PC-3 (cell line): ENCODE data around the gene PTGDS. TPM values are rescaled to one million over a fixed set of nuclear protein-coding genes. Genes with fewer than 3 reads are reported as not detected.

Experiments used
- ATAC-seq: fragments of 200-7000 bp; cut with Tn5 transposase; 2 replicates; pipeline ENCODE4 v1.9.1; 2020; ENCODE audit warnings: mild to moderate bottlenecking, moderate library complexity
- BruUV-seq: library from RNA; stranded (reverse); fragments of 400-500 nt; replicated peaks from 2 replicates; lab custom pipeline; 2021; lab: Mats Ljungman, UMichigan
- CTCF ChIA-PET: fragments of 300-600 bp; sonication (Branson Sonifier 250); formaldehyde crosslinking; loops from one replicate; lab custom pipeline; 2022; ENCODE audit warnings: antibody characterized with exemption; lab: Charles Lee
- POLR2A ChIA-PET: fragments of 300-600 bp; sonication (Branson Sonifier 250); formaldehyde crosslinking; loops from one replicate; lab custom pipeline; 2022; ENCODE audit warnings: antibody characterized with exemption; ENCODE audit not compliant: unreplicated experiment; lab: Charles Lee
- DNase-seq: peaks from one replicate; pipeline ENCODE4 v3.0.0-alpha.2; 2015
- H2AFZ ChIP-seq: fragments of 300-600 bp; sonication (generic); 2 replicates; pipeline ENCODE4 v1.6.0; 2016; ENCODE audit warnings: antibody characterized with exemption, low read length
- H3F3A ChIP-seq: fragments of 300-600 bp; sonication (generic); one replicate; pipeline ENCODE4 v1.6.0; 2017; ENCODE audit warnings: antibody characterized with exemption, low read length, control low read depth, mild to moderate bottlenecking; ENCODE audit not compliant: unreplicated experiment
- H3K27ac ChIP-seq: fragments of 300-600 bp; sonication (generic); 2 replicates; pipeline ENCODE4 v1.5.1; 2016; ENCODE audit warnings: mild to moderate bottlenecking, low read length
- H3K27me3 ChIP-seq: fragments of 300-600 bp; sonication (generic); 2 replicates; pipeline ENCODE4 v1.6.1; 2016; ENCODE audit warnings: low read length, mixed read lengths
- H3K36me3 ChIP-seq: fragments of 300-600 bp; sonication (generic); 2 replicates; pipeline ENCODE4 v1.6.1; 2016; ENCODE audit warnings: low read depth, mixed run types, low read length, mixed read lengths
- H3K4me1 ChIP-seq: fragments of 300-600 bp; sonication (generic); 2 replicates; pipeline ENCODE4 v1.5.1; 2016; ENCODE audit warnings: low read length; ENCODE audit not compliant: insufficient read depth
- H3K4me2 ChIP-seq: fragments of 300-600 bp; sonication (generic); 2 replicates; pipeline ENCODE4 v1.6.0; 2016; ENCODE audit warnings: low read length
- H3K4me3 ChIP-seq: fragments of 300-600 bp; sonication (generic); 2 replicates; pipeline ENCODE4 v1.5.1; 2016; ENCODE audit warnings: mild to moderate bottlenecking, low read length, mixed read lengths
- H3K79me2 ChIP-seq: fragments of 300-600 bp; sonication (generic); 2 replicates; pipeline ENCODE4 v1.6.1; 2017; ENCODE audit warnings: low read length, mixed read lengths
- H3K9ac ChIP-seq: fragments of 300-600 bp; sonication (generic); 2 replicates; pipeline ENCODE4 v1.6.0; 2016; ENCODE audit warnings: mild to moderate bottlenecking, low read length
- H3K9me2 ChIP-seq: fragments of 300-600 bp; sonication (generic); replicated peaks from 2 replicates; pipeline ENCODE4 v1.6.1; 2016; ENCODE audit warnings: mixed run types, low read length, mixed read lengths
- H3K9me3 ChIP-seq: fragments of 300-600 bp; sonication (generic); 2 replicates; pipeline ENCODE4 v1.6.1; 2016; ENCODE audit warnings: low read length, mixed read lengths
- H4K20me1 ChIP-seq: fragments of 300-600 bp; sonication (generic); 2 replicates; pipeline ENCODE4 v1.6.1; 2016; ENCODE audit warnings: low read length, mixed read lengths
- EZH2 ChIP-seq: fragments of 300-600 bp; sonication (generic); IDR thresholded peaks from one replicate; pipeline ENCODE4 v1.6.1; 2017; ENCODE audit warnings: antibody characterized with exemption, mild to moderate bottlenecking, low read length; ENCODE audit not compliant: unreplicated experiment
- EZH2phosphoT487 ChIP-seq: fragments of 300-600 bp; sonication (generic); IDR thresholded peaks from 2 replicates; pipeline ENCODE4 v1.6.1; 2018; ENCODE audit warnings: mild to moderate bottlenecking, antibody characterized with exemption, low read length, borderline replicate concordance
- intact Hi-C: fragments of 100-400 bp; cut with micrococcal nuclease; formaldehyde crosslinking; loops from 2 replicates; pipeline ENCODE4 v1.9.0; 2023
- total RNA-seq: library from RNA; depleted of rRNA; stranded (reverse); fragments of >200 nt; gene quantifications from 2 replicates; pipeline ENCODE4 v1.2.3, GENCODE V29; 2014
- TF ChIP-seq, protein P1 (sequence below): fragments of 300-600 bp; sonication (generic); conservative IDR thresholded peaks from 2 replicates; pipeline ENCODE4 v1.5.1; 2017; ENCODE audit warnings: antibody characterized with exemption, low read depth, mild to moderate bottlenecking, low read length

Gene PTGDS
- total RNA-seq, 1 experiment from 2014 or later = not detected

DNA sequence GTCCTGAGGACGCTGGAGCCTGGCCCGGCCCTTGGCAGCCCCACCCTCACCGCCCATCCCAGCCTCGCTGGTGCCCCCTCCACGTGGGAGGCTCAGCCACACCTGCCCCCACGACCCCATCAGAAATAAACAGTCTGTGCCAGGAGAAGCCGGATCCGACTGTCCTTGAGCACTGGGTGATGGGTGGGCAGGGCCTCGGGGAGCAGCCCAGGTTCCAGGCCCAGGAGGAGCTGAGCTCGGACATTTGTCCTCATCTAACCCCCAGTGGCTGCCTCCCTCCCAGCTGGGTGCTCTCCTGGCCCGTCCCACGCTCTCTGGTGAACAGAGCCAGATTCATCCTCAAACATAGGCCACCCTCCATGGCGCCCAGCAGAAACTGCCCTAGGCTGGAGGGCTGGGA, 4.6 kb upstream of the PTGDS start:
- H3K79me2 ChIP-seq = no peaks in the 10 kb centered on the region
- H4K20me1 ChIP-seq = no peaks in the 10 kb centered on the region
- no peak overlapping the region for H3K27ac ChIP-seq
- POLR2A ChIA-PET = no interaction called here
- no peaks in the 10 kb centered on the region for H3F3A ChIP-seq
- no peaks in the 10 kb centered on the region for H3K27me3 ChIP-seq
- intact Hi-C loops = no loop called here
- no peak for TF ChIP-seq EZH2
- TF ChIP-seq EZH2phosphoT487 = no peak
- TF ChIP-seq, protein P1, sequence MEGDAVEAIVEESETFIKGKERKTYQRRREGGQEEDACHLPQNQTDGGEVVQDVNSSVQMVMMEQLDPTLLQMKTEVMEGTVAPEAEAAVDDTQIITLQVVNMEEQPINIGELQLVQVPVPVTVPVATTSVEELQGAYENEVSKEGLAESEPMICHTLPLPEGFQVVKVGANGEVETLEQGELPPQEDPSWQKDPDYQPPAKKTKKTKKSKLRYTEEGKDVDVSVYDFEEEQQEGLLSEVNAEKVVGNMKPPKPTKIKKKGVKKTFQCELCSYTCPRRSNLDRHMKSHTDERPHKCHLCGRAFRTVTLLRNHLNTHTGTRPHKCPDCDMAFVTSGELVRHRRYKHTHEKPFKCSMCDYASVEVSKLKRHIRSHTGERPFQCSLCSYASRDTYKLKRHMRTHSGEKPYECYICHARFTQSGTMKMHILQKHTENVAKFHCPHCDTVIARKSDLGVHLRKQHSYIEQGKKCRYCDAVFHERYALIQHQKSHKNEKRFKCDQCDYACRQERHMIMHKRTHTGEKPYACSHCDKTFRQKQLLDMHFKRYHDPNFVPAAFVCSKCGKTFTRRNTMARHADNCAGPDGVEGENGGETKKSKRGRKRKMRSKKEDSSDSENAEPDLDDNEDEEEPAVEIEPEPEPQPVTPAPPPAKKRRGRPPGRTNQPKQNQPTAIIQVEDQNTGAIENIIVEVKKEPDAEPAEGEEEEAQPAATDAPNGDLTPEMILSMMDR = no peak
- H3K9ac ChIP-seq = no peak overlapping the region
- H3K4me3 ChIP-seq = no peak overlapping the region
- H3K9me3 ChIP-seq = no peaks in the 10 kb centered on the region
- CTCF ChIA-PET = no interaction called here
- no TSS peak for BruUV-seq
- no peaks in the 10 kb centered on the region for H3K4me1 ChIP-seq
- ATAC-seq (no peak), DNase-seq (no peak)
- H3K9me2 ChIP-seq = no peaks in the 10 kb centered on the region
- H3K36me3 ChIP-seq = no peaks in the 10 kb centered on the region
- H2AFZ ChIP-seq = no peak overlapping the region
- no peak overlapping the region for H3K4me2 ChIP-seq

DNA sequence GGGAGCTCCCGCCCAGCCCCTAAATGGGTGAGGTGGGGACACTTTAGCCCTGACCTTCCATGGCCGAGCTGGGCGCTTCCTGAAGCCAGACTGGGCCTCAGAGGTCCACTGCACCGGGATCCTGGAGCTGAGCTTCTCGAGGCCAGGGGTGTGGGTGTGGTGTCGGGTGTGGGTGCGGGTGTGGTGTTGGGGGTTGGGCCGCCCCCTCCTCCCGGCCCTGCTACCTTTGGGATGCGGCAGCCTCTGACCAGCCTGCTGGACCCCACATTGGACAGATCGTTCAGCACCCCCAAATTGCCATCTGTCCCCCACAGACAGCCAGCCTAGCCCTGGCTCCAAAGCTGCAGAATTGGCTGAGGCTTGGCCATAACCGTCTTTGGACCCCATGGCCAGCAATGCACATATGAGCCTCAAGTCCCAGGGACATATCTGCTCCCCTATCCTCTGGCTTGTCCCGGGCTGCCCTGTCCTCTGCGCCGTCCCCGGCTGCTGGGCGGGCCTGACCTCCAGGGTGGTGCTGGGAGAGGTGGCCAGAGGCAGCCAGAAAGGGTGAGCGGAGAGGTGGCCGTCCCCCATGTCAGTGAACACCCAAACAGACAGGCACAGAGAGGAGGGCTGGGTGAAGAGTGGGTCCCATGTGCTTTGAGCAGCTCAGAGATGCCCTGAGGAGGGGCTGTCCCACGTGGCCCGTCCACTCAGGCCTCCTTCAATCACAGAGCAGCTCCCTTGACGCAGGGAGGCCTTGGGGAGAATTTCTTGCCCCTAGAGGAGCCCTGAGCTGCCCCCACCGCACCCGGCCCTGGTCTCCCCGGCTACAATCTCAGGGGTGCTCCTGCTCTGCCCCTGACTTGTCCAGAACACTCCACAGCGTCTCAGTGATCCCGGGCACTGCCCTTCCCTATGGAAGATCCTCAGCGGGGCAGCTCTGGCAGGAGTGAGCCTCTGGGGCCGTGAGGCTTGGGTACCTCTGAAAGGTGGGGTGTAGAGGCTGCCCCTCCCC, 3.4 kb upstream of the PTGDS start:
- ChIA-PET POLR2A (no interaction called here), CTCF (interaction anchor here (0.6 kb wide), 1 partner anchor 37 kb away, joined by 3 read pairs; no protein-coding TSS in a partner anchor)
- H3K79me2 ChIP-seq = no peaks in the 10 kb centered on the region
- no TSS peak for BruUV-seq
- no peaks in the 10 kb centered on the region for H3K27me3 ChIP-seq
- H3K9ac ChIP-seq = no peak overlapping the region
- no peak for TF ChIP-seq EZH2
- no peaks in the 10 kb centered on the region for H3K36me3 ChIP-seq
- H3K4me3 ChIP-seq = no peak overlapping the region
- DNase-seq (no peak), ATAC-seq (no peak)
- no peak overlapping the region for H3K27ac ChIP-seq
- intact Hi-C loops = no loop called here
- H3K4me2 ChIP-seq = no peak overlapping the region
- no peaks in the 10 kb centered on the region for H3F3A ChIP-seq
- no peak overlapping the region for H2AFZ ChIP-seq
- H3K9me3 ChIP-seq = no peaks in the 10 kb centered on the region
- H3K4me1 ChIP-seq = no peaks in the 10 kb centered on the region
- H3K9me2 ChIP-seq = no peaks in the 10 kb centered on the region
- no peaks in the 10 kb centered on the region for H4K20me1 ChIP-seq

DNA sequence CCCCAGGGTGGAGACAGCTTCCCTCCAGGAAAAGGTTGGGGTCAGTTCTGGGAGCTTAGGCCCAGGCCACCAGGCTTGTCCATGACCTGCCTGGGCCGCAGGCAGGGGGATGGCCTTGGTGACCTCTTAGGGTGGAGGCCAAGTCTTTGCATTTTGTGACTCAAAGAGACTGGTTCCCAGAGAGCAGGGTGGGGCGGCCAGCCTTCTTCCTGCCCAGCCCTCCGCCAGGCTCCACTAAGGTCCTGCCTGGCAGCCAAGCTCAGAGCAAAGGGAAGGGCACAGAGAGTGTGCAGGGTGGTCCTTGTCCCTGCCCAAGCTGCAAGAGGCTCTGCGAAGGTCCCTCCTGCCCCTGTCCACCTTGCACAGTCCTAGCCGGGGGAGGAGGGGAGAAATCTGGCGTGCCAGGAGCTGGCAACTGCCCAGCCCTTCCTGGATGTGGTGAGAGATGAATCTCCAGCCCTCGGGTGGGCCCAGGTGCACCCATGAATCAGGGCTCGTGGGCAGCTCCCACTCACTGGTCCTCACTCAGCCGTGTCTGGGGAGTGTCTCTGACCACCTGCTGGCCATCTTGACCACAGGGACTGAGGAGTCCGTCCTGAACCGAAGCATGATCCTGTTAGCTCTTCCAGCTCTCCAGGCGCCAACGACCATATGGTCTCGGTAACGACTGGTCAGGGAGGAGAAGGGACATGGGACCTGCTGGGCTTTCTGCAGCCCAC, 2.3 kb upstream of the PTGDS start:
- Histone ChIP-seq H2AFZ (no peak overlapping the region), H3K27ac (no peak overlapping the region), H3K4me1 (no peaks in the 10 kb centered on the region), H3K9me2 (no peaks in the 10 kb centered on the region), H3K27me3 (no peaks in the 10 kb centered on the region), H3K79me2 (no peaks in the 10 kb centered on the region), H4K20me1 (no peaks in the 10 kb centered on the region), H3K9me3 (no peaks in the 10 kb centered on the region), H3K4me3 (no peak overlapping the region), H3F3A (no peaks in the 10 kb centered on the region), H3K9ac (no peak overlapping the region), H3K4me2 (no peak overlapping the region), H3K36me3 (no peaks in the 10 kb centered on the region)
- CTCF ChIA-PET = interaction anchor here (0.5 to 0.6 kb wide), 2 partner anchors 10 to 73 kb away, joined by 4 to 7 read pairs; no protein-coding TSS in a partner anchor
- no peak for TF ChIP-seq EZH2phosphoT487
- TF ChIP-seq EZH2 = no peak
- TF ChIP-seq, protein P1 = no peak
- DNase-seq = peak; percentile 5
- intact Hi-C loops = no loop called here
- POLR2A ChIA-PET = no interaction called here
- ATAC-seq = peak; percentile 68
- no TSS peak for BruUV-seq
